Calu3 (cell line): Measurements from ENCODE around the gene UMAD1. TPM values are rescaled to one million over a fixed set of nuclear protein-coding genes. Genes with fewer than 3 reads are reported as not detected.

Source experiments
- BruUV-seq: library from RNA; stranded (reverse); fragments of 400-500 nt; replicated peaks from 2 replicates; lab custom pipeline; 2021; lab: Mats Ljungman, UMichigan
- CTCF ChIA-PET: fragments of 300-600 bp; sonication (Branson Sonifier 250); formaldehyde crosslinking; loops from one replicate; lab custom pipeline; 2022; ENCODE audit warnings: antibody characterized with exemption; lab: Charles Lee
- DNase-seq: peaks from one replicate; pipeline ENCODE4 v3.0.0; 2022
- H3K27ac Mint-ChIP-seq: one replicate; pipeline ENCODE4 v1.8.0; 2022; ENCODE audit warnings: mixed read lengths; ENCODE audit not compliant: unreplicated experiment
- H3K27me3 Mint-ChIP-seq: one replicate; pipeline ENCODE4 v1.8.0; 2022; ENCODE audit warnings: mixed read lengths; ENCODE audit not compliant: unreplicated experiment
- H3K36me3 Mint-ChIP-seq: one replicate; pipeline ENCODE4 v1.8.0; 2022; ENCODE audit warnings: mild to moderate bottlenecking, moderate library complexity, mixed read lengths; ENCODE audit not compliant: insufficient read depth, unreplicated experiment
- H3K4me1 Mint-ChIP-seq: one replicate; pipeline ENCODE4 v1.8.0; 2022; ENCODE audit warnings: mild to moderate bottlenecking, low read depth, mixed read lengths; ENCODE audit not compliant: unreplicated experiment
- H3K4me3 Mint-ChIP-seq: one replicate; pipeline ENCODE4 v1.8.0; 2022; ENCODE audit warnings: mild to moderate bottlenecking, low read depth, moderate library complexity, mixed read lengths; ENCODE audit not compliant: unreplicated experiment
- H3K9me3 Mint-ChIP-seq: one replicate; pipeline ENCODE4 v1.8.0; 2022; ENCODE audit warnings: low read depth, mixed read lengths; ENCODE audit not compliant: unreplicated experiment
- CTCF ChIP-seq: fragments of 200-600 bp; IDR thresholded peaks from one replicate; pipeline ENCODE4 v1.8.0; 2022; ENCODE audit warnings: antibody characterized with exemption; ENCODE audit not compliant: unreplicated experiment
- intact Hi-C: fragments of 100-400 bp; cut with micrococcal nuclease; formaldehyde crosslinking; loops from one replicate; pipeline ENCODE4 v1.10.0; 2022; ENCODE audit not compliant: unreplicated experiment
- total RNA-seq: library from RNA; stranded (reverse); gene quantifications from 2 replicates; pipeline ENCODE4 v1.2.3, GENCODE V29; 2022

UMAD1 gene
- total RNA-seq, 1 experiment from 2014 or later = 25.2 TPM

GRCh38 chr7:7628476-7628875 is 12.1 kb upstream of the UMAD1 start:
- Mint-ChIP-seq H3K36me3 (no peaks in the 10 kb centered on the region), H3K4me1 (no peaks in the 10 kb centered on the region), H3K27me3 (no peaks in the 10 kb centered on the region), H3K4me3 (no peak overlapping the region), H3K27ac (no peak overlapping the region), H3K9me3 (peaks cover 12% of the 10 kb centered on the region)
- CTCF ChIA-PET = no interaction called here
- intact Hi-C loops = no loop called here
- TF ChIP-seq CTCF = no peak
- no peak for DNase-seq
- BruUV-seq = no TSS peak

DNA sequence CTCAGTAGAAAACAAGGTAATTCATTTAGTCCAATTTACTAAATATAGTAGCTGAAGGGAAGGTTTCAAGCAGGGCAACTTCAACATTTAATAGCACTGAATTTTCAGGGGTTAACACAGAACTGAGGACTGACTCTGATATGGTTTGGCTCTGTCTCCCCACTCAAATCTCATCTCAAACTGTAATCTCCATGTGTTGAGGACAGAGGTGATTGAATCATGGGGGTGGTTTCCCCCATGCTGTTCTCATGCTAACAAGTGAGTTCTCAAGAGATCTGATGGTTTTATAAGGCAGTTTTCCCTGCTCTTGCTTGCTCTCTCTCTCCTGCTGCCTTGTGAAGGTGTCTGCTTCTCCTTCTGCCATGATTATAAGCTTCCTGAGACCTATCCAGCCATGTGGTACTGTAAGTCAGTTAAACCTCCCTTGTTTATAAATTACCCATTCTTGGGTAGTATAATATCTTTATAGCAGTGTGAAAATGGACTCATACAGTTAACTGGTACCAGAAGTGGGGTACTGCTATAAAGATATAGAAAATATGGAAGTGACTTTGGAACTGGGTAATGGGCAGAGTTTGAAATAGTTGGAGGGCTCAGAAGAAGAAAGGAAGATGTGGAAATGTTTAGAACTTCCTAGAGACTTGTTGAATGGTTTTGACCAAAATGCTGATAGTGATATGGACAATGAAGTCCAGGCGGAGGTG is 9.8 kb upstream of the UMAD1 start:
- H3K36me3 Mint-ChIP-seq = peaks cover 5% of the 10 kb centered on the region
- CTCF ChIA-PET = no interaction called here
- no peak overlapping the region for H3K4me3 Mint-ChIP-seq
- peaks cover 8% of the 10 kb centered on the region for H3K9me3 Mint-ChIP-seq
- no peak for TF ChIP-seq CTCF
- no peak overlapping the region for H3K27ac Mint-ChIP-seq
- no peak for DNase-seq
- no peaks in the 10 kb centered on the region for H3K4me1 Mint-ChIP-seq
- no TSS peak for BruUV-seq
- no peaks in the 10 kb centered on the region for H3K27me3 Mint-ChIP-seq
- intact Hi-C loops = no loop called here

- Mint-ChIP-seq H3K36me3 (peaks cover 34% of the 10 kb centered on the region), H3K27ac (peak overlapping the region; percentile 92), H3K4me1 (peaks cover 29% of the 10 kb centered on the region), H3K4me3 (peak overlapping the region; percentile 97), H3K9me3 (no peaks in the 10 kb centered on the region), H3K27me3 (no peaks in the 10 kb centered on the region)
- intact Hi-C loops = no loop called here
- CTCF ChIA-PET = no interaction called here
- TSS peak; percentile 71 for BruUV-seq
- TF ChIP-seq CTCF = no peak
- no peak for DNase-seq
Observed at GRCh38 chr7:7639421-7639820, 1.1 kb upstream of the UMAD1 start.

DNA sequence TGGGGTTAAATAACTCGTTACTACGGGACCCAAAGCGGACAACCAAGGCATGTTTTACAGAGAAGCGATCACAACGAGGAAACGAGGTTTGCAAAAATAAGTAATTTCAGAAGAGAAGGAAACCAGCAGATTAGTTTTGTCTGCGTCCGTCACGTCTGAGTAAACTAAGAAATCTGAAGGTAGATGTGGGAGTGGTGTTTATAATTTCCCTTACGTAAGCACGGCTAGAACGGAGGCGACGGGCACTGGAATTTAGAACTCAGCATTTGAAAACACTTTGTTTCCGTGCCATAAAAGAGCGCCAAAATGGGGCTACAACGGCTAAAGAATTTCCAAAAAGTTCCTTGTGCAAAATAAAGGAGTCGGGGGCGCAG is 718 bp upstream of the UMAD1 start:
- peaks cover 29% of the 10 kb centered on the region for H3K4me1 Mint-ChIP-seq
- no TSS peak for BruUV-seq
- H3K4me3 Mint-ChIP-seq = peak overlapping the region; percentile 97
- H3K36me3 Mint-ChIP-seq = peaks cover 34% of the 10 kb centered on the region
- no peaks in the 10 kb centered on the region for H3K27me3 Mint-ChIP-seq
- DNase-seq = peak; percentile 5
- peak overlapping the region; percentile 92 for H3K27ac Mint-ChIP-seq
- intact Hi-C loops = no loop called here
- CTCF ChIA-PET = interaction anchor here (1.6 to 1.7 kb wide), 3 partner anchors 49 to 656 kb away, joined by 3 to 6 read pairs (median 5); no protein-coding TSS in a partner anchor
- TF ChIP-seq CTCF = no peak
- H3K9me3 Mint-ChIP-seq = no peaks in the 10 kb centered on the region
